NCI-H446 treated with DMSO at 0.1 percent for 48 hours (cell line): ENCODE measurements around the gene PFKFB1.
A peak's percentile ranks its signal among the peaks of the same experiment; 100 is the strongest.

Source experiments
- DNase-seq: peaks from one replicate; lab custom pipeline; 2025; lab: John Stamatoyannopoulos, UW

Gene PFKFB1

DNA sequence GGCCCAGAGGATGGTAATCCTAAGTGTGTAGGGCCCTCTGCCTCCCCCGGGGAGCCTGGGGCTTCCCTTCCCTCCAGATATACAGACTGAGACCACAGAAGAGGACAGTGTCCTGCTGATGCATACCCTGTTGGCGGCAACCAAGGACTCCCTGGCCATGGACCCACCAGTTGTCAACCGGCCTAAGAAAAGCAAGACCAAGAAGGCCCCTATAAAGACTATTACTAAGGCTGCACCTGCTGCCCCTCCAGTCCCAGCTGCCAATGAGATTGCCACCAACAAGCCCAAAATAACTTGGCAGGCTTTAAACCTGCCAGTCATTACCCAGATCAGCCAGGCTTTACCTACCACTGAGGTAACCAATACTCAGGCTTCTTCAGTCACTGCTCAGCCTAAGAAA is 71.4 kb downstream of the PFKFB1 start:
- no peak for DNase-seq

DNA sequence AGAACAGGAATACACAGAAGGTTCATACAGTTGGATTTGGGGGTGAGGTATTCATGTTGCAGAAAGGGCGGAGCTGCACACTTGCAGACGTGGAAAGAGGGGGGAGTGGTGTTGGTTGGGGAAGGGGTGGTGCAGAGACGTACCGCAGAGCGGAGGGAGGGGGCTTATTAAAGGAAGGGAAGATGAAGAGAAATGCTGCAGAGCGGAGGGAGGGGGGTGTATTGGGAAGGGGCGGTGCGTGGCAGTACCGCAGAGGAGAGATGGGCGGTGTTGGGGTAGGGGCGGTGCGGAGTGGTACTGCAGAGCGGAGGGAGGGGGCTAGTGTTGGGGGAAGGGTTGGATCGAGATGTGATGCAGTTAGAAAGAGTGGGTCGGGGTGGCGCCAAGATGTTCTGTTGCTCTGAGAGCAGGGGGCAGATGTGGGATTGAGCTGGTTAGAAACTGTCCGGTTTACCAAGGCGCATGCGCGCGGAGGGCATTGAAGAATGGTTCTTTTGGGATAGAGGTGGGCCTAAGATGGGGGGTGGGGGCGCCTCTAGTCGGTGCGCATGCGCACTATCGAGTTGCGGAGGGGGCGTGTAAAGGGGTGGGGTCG is 72.5 kb downstream of the PFKFB1 start:
- peak; percentile 59 for DNase-seq

- peak; percentile 2 for DNase-seq
These were observed 73.2 kb downstream of the PFKFB1 start, which contains the start of gene TRO for GRCh38 chrX:54920610-54921426. Gene TRO, plus strand, starts transcription at chrX:54920824. Its CDS starts 1,423 bp downstream, at chrX:54922247.

DNA sequence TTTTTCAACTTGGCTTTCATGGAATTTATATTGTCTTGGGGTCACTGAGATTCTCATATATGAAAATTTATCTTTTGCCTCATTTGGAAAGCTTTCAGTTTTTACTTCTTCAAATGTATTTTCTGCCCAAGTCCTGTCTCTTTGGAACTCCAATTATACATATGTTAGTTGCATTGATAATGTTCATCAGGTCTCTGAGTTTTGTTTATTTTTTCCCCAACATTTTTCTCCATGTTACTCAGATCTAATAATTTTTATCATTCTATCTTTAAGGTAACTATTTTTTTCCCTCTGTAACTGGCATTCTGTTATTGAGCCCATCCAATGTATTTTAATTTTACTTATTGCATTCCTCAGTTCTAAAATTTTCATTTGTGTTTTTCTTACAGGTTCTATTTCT is 84.0 kb downstream of the PFKFB1 start:
- DNase-seq: no peak

GRCh38 chrX:54894159-54894558 is 99.8 kb downstream of the PFKFB1 start:
- no peak for DNase-seq

DNA sequence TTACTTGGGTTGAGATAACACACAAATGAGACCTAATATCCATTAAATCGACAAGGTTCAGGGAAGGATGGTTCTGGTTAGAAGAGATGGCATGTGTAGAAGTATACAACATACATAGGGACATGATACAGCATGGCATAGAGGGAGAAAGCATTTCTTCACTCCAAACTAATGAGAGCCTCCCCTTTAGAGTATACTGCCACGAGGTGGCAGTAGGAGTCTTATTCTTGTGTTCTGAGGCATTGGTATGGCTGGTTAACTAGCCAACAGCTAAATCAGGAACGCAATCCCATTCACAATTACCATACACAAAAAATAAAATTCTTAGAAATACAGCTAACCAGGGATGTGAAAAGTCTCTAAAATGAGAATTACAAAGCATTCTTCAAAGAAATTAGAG is 102.4 kb downstream of the PFKFB1 start:
- DNase-seq: no peak

- DNase-seq: no peak
These were observed 108.2 kb downstream of the PFKFB1 start for GRCh38 chrX:54885740-54886139.
